ENCODE data around the gene SUPT20H. TPM values are rescaled to one million over a fixed set of nuclear protein-coding genes. Genes with fewer than 3 reads are reported as not detected.

The SUPT20H gene
- total RNA-seq, 1 donor from 2014 or later, result 47.0 TPM

GRCh38 chr13:36986462-36987240 is 72.8 kb downstream of the SUPT20H start:
- Histone ChIP-seq H3K27me3 (ENCODE audit: control insufficient read depth in 3 of 3, insufficient read depth in 3 of 3, low read length in 3 of 3) (no peaks in the 10 kb centered on the region), H3K27ac (ENCODE audit: low read depth, low read length) (no peak overlapping the region), H3K9ac (ENCODE audit: low read depth in 1 of 3, low read length in 3 of 3) (no peak overlapping the region), H3K9me3 (ENCODE audit: control insufficient read depth in 3 of 3, low read length in 3 of 3) (no peaks in the 10 kb centered on the region), H3K4me1 (ENCODE audit: control insufficient read depth in 3 of 3, insufficient read depth in 3 of 3, low read length in 3 of 3) (no peaks in the 10 kb centered on the region), H3K4me3 (ENCODE audit: low read length in 3 of 3) (no peak overlapping the region), H3K36me3 (ENCODE audit: control insufficient read depth in 3 of 3, insufficient read depth in 3 of 3, low read length in 3 of 3) (peaks cover 28 to 72% (median 70%) of the 10 kb centered on the region in 3 donors)

- no peaks in the 10 kb centered on the region for H3K9me3 ChIP-seq (ENCODE audit: control insufficient read depth in 3 of 3, low read length in 3 of 3)
- no peaks in the 10 kb centered on the region for H3K4me1 ChIP-seq (ENCODE audit: control insufficient read depth in 3 of 3, insufficient read depth in 3 of 3, low read length in 3 of 3)
- H3K27me3 ChIP-seq (ENCODE audit: control insufficient read depth in 3 of 3, insufficient read depth in 3 of 3, low read length in 3 of 3), result no peaks in the 10 kb centered on the region
- peaks cover 13 to 34% (median 29%) of the 10 kb centered on the region in 3 donors for H3K36me3 ChIP-seq (ENCODE audit: control insufficient read depth in 3 of 3, insufficient read depth in 3 of 3, low read length in 3 of 3)
- no peak overlapping the region for H3K4me3 ChIP-seq (ENCODE audit: low read length in 3 of 3)
- no peak overlapping the region for H3K9ac ChIP-seq (ENCODE audit: low read depth in 1 of 3, low read length in 3 of 3)
- no peak overlapping the region for H3K27ac ChIP-seq (ENCODE audit: low read depth, low read length)
Measured at GRCh38 chr13:36981156-36981743, 78.2 kb downstream of the SUPT20H start.

GRCh38 chr13:36979361-36980050 is 80.0 kb downstream of the SUPT20H start:
- Histone ChIP-seq H3K4me1 (ENCODE audit: control insufficient read depth in 3 of 3, insufficient read depth in 3 of 3, low read length in 3 of 3) (no peaks in the 10 kb centered on the region), H3K27ac (ENCODE audit: low read depth, low read length) (no peak overlapping the region), H3K36me3 (ENCODE audit: control insufficient read depth in 3 of 3, insufficient read depth in 3 of 3, low read length in 3 of 3) (peaks cover 9 to 31% (median 22%) of the 10 kb centered on the region in 3 donors), H3K9ac (ENCODE audit: low read depth in 1 of 3, low read length in 3 of 3) (no peak overlapping the region), H3K9me3 (ENCODE audit: control insufficient read depth in 3 of 3, low read length in 3 of 3) (no peaks in the 10 kb centered on the region), H3K4me3 (ENCODE audit: low read length in 3 of 3) (no peak overlapping the region), H3K27me3 (ENCODE audit: control insufficient read depth in 3 of 3, insufficient read depth in 3 of 3, low read length in 3 of 3) (no peaks in the 10 kb centered on the region)

GRCh38 chr13:36975172-36975571 is 84.3 kb downstream of the SUPT20H start:
- Histone ChIP-seq H3K9me3 (ENCODE audit: control insufficient read depth in 3 of 3, low read length in 3 of 3) (no peaks in the 10 kb centered on the region), H3K27ac (ENCODE audit: low read depth, low read length) (no peak overlapping the region), H3K4me1 (ENCODE audit: control insufficient read depth in 3 of 3, insufficient read depth in 3 of 3, low read length in 3 of 3) (no peaks in the 10 kb centered on the region), H3K9ac (ENCODE audit: low read depth in 1 of 3, low read length in 3 of 3) (no peak overlapping the region), H3K4me3 (ENCODE audit: low read length in 3 of 3) (no peak overlapping the region), H3K36me3 (ENCODE audit: control insufficient read depth in 3 of 3, insufficient read depth in 3 of 3, low read length in 3 of 3) (peaks cover 5 to 16% (median 15%) of the 10 kb centered on the region in 3 donors), H3K27me3 (ENCODE audit: control insufficient read depth in 3 of 3, insufficient read depth in 3 of 3, low read length in 3 of 3) (no peaks in the 10 kb centered on the region)

DNA sequence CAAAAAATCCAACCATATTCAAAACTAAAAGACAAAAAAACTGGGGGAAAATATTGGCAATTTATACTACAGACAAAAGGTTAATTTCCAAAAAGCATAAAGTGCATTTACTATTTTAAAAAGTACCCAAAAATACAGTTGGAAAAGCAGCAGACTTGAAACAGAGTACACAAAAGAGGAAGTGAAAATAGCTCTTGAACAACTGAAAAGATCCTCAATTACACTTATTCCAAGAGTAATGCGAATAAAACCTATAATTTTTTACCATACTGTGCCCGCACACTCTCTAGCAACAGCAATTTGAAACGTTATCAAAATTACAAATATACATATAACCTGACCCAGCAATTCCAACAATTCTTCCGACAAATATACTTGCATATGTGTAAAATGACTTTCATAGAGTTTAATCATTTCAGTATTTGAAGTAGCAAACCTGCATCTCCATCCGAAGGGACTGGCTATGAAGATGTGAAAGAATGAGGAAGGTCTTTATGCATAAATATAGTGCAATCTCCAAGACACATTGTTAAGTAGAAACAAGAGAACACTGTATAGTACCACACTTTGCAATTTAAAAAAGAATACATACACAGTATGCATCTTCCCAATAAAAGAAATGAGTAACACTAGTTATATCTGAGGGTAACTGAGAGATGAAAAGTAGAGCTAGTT is 85.7 kb downstream of the SUPT20H start:
- H3K27me3 ChIP-seq (ENCODE audit: control insufficient read depth in 3 of 3, insufficient read depth in 3 of 3, low read length in 3 of 3), result no peaks in the 10 kb centered on the region
- peaks cover 4 to 18% (median 16%) of the 10 kb centered on the region in 3 donors for H3K36me3 ChIP-seq (ENCODE audit: control insufficient read depth in 3 of 3, insufficient read depth in 3 of 3, low read length in 3 of 3)
- H3K9ac ChIP-seq (ENCODE audit: low read depth in 1 of 3, low read length in 3 of 3), result no peak overlapping the region
- no peak overlapping the region for H3K4me3 ChIP-seq (ENCODE audit: low read length in 3 of 3)
- H3K9me3 ChIP-seq (ENCODE audit: control insufficient read depth in 3 of 3, low read length in 3 of 3), result no peaks in the 10 kb centered on the region
- no peak overlapping the region for H3K27ac ChIP-seq (ENCODE audit: low read depth, low read length)
- H3K4me1 ChIP-seq (ENCODE audit: control insufficient read depth in 3 of 3, insufficient read depth in 3 of 3, low read length in 3 of 3), result no peaks in the 10 kb centered on the region

DNA sequence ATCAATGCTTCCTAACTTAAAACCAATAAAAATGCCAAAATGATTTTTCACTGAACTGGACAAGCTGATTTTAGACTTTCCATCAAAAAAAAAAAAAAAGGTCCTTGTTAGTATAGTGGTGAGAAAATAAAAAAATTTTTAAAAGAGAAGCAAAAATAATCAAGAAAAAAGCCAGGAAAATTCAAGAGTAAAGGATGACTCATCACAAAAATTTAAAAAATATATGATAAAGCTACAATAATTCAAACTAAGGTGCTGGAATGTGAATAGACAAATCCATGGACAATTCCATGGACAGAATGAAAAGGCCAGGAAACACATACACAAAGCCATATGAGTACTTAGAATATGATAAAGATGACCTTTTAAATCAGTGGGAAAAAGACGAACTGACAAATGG is 86.5 kb downstream of the SUPT20H start:
- no peak overlapping the region for H3K4me3 ChIP-seq (ENCODE audit: low read length in 3 of 3)
- no peaks in the 10 kb centered on the region for H3K9me3 ChIP-seq (ENCODE audit: control insufficient read depth in 3 of 3, low read length in 3 of 3)
- no peaks in the 10 kb centered on the region for H3K4me1 ChIP-seq (ENCODE audit: control insufficient read depth in 3 of 3, insufficient read depth in 3 of 3, low read length in 3 of 3)
- H3K36me3 ChIP-seq (ENCODE audit: control insufficient read depth in 3 of 3, insufficient read depth in 3 of 3, low read length in 3 of 3), result peaks cover 4 to 20% (median 17%) of the 10 kb centered on the region in 3 donors
- no peak overlapping the region for H3K27ac ChIP-seq (ENCODE audit: low read depth, low read length)
- no peak overlapping the region for H3K9ac ChIP-seq (ENCODE audit: low read depth in 1 of 3, low read length in 3 of 3)
- no peaks in the 10 kb centered on the region for H3K27me3 ChIP-seq (ENCODE audit: control insufficient read depth in 3 of 3, insufficient read depth in 3 of 3, low read length in 3 of 3)

GRCh38 chr13:36966404-36966803 is 93.1 kb downstream of the SUPT20H start:
- Histone ChIP-seq H3K9me3 (ENCODE audit: control insufficient read depth in 3 of 3, low read length in 3 of 3) (no peaks in the 10 kb centered on the region), H3K27me3 (ENCODE audit: control insufficient read depth in 3 of 3, insufficient read depth in 3 of 3, low read length in 3 of 3) (no peaks in the 10 kb centered on the region), H3K9ac (ENCODE audit: low read depth in 1 of 3, low read length in 3 of 3) (no peak overlapping the region), H3K36me3 (ENCODE audit: control insufficient read depth in 3 of 3, insufficient read depth in 3 of 3, low read length in 3 of 3) (peaks cover 15 to 39% (median 36%) of the 10 kb centered on the region in 3 donors), H3K4me3 (ENCODE audit: low read length in 3 of 3) (no peak overlapping the region), H3K4me1 (ENCODE audit: control insufficient read depth in 3 of 3, insufficient read depth in 3 of 3, low read length in 3 of 3) (no peaks in the 10 kb centered on the region), H3K27ac (ENCODE audit: low read depth, low read length) (no peak overlapping the region)

DNA sequence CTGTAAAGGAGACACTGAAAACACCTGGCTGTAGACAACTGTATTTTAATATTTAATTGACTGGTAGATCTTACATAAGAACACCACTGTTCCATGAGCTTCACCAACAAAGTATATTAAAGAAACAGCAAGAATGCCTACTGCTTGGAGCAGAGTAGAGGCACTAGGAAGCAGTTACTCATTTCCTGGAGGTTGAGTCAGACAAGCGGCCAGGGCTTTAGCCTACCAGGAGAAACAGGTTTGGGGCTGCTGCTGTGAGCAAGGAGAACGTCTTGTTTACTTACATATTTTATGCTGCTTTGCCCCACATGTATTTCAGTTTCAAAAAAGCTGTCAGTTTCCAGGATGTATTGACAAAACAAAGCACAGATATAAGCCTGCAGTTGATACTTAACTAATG is 93.7 kb downstream of the SUPT20H start:
- no peak overlapping the region for H3K4me3 ChIP-seq (ENCODE audit: low read length in 3 of 3)
- no peaks in the 10 kb centered on the region for H3K4me1 ChIP-seq (ENCODE audit: control insufficient read depth in 3 of 3, insufficient read depth in 3 of 3, low read length in 3 of 3)
- H3K36me3 ChIP-seq (ENCODE audit: control insufficient read depth in 3 of 3, insufficient read depth in 3 of 3, low read length in 3 of 3), result peaks cover 11 to 37% (median 37%) of the 10 kb centered on the region in 3 donors
- no peaks in the 10 kb centered on the region for H3K9me3 ChIP-seq (ENCODE audit: control insufficient read depth in 3 of 3, low read length in 3 of 3)
- H3K27me3 ChIP-seq (ENCODE audit: control insufficient read depth in 3 of 3, insufficient read depth in 3 of 3, low read length in 3 of 3), result no peaks in the 10 kb centered on the region
- H3K9ac ChIP-seq (ENCODE audit: low read depth in 1 of 3, low read length in 3 of 3), result no peak overlapping the region
- no peak overlapping the region for H3K27ac ChIP-seq (ENCODE audit: low read depth, low read length)

- Histone ChIP-seq H3K4me3 (ENCODE audit: low read length in 3 of 3) (no peak overlapping the region), H3K9me3 (ENCODE audit: control insufficient read depth in 3 of 3, low read length in 3 of 3) (no peaks in the 10 kb centered on the region), H3K4me1 (ENCODE audit: control insufficient read depth in 3 of 3, insufficient read depth in 3 of 3, low read length in 3 of 3) (no peaks in the 10 kb centered on the region), H3K36me3 (ENCODE audit: control insufficient read depth in 3 of 3, insufficient read depth in 3 of 3, low read length in 3 of 3) (peaks cover 6 to 26% (median 26%) of the 10 kb centered on the region in 3 donors), H3K9ac (ENCODE audit: low read depth in 1 of 3, low read length in 3 of 3) (no peak overlapping the region), H3K27ac (ENCODE audit: low read depth, low read length) (no peak overlapping the region), H3K27me3 (ENCODE audit: control insufficient read depth in 3 of 3, insufficient read depth in 3 of 3, low read length in 3 of 3) (no peaks in the 10 kb centered on the region)
Measured at GRCh38 chr13:36959456-36960116, 99.9 kb downstream of the SUPT20H start.

Data from skeletal muscle tissue (tissue), 4 donors.